ENCODE data around the gene SKA1. TPM values are rescaled to one million over a fixed set of nuclear protein-coding genes. Genes with fewer than 3 reads are reported as not detected.

The SKA1 gene
- polyA plus RNA-seq, 2 donors: 2.4 to 3.1 TPM

- WGBS, 2 donors: 19 to 34% methylated on average over 1 of the region's 1 CpG
- Histone ChIP-seq H3K27ac (ENCODE audit: low read depth in 2 of 2, low read length in 1 of 2) (no peak overlapping the region), H3K9me3 (ENCODE audit: control insufficient read depth in 2 of 2, insufficient read depth in 1 of 2, low read depth in 1 of 2, low read length in 1 of 2) (no peaks in the 10 kb centered on the region), H3K4me1 (ENCODE audit: control insufficient read depth in 2 of 2, insufficient read depth in 2 of 2, low read length in 1 of 2) (no peaks in the 10 kb centered on the region), H3K27me3 (ENCODE audit: control insufficient read depth in 1 of 2, insufficient read depth in 2 of 2, low read length in 2 of 2) (no peaks in the 10 kb centered on the region), H3K36me3 (ENCODE audit: control insufficient read depth in 2 of 2, insufficient read depth in 2 of 2, low read length in 1 of 2) (no peaks in the 10 kb centered on the region), H3K4me3 (ENCODE audit: low read depth in 1 of 2, low read length in 2 of 2) (no peak overlapping the region)
Measured at GRCh38 chr18:50441501-50441900, 66.7 kb downstream of the SKA1 start.

Other genes starting within 250 kb of the SKA1 start
- gene MYO5B, start 179.9 kb upstream of the SKA1 start, polyA plus RNA-seq: 10 to 100 TPM; 35.3 to 38.5 TPM
- under 1 TPM; 0.13 to 0.33 TPM for gene CFAP53, start 108.6 kb upstream of the SKA1 start, polyA plus RNA-seq
- 10 to 100 TPM; 32.5 to 34.8 TPM for gene MBD1, start 93.5 kb upstream of the SKA1 start, polyA plus RNA-seq
- 10 to 100 TPM; 51.1 to 81.5 TPM for gene CXXC1, start 87.4 kb upstream of the SKA1 start, polyA plus RNA-seq
- under 1 TPM; 0.16 to 0.65 TPM for gene MAPK4, start 185.0 kb downstream of the SKA1 start, polyA plus RNA-seq

Data from esophagus (tissue), 2 donors.